GM19193 (cell line): ENCODE measurements around the gene TWIST2.

Source experiments
- POLR2A ChIP-seq: IDR thresholded peaks from 4 replicates; pipeline ENCODE4 v1.6.1; 2011; ENCODE audit not compliant: insufficient read depth, insufficient read length; ENCODE audit errors: extremely low read depth

Gene TWIST2

GRCh38 chr2:238928520-238929241 lies 80.8 kb downstream of the TWIST2 start:
- no peak for TF ChIP-seq POLR2A

DNA sequence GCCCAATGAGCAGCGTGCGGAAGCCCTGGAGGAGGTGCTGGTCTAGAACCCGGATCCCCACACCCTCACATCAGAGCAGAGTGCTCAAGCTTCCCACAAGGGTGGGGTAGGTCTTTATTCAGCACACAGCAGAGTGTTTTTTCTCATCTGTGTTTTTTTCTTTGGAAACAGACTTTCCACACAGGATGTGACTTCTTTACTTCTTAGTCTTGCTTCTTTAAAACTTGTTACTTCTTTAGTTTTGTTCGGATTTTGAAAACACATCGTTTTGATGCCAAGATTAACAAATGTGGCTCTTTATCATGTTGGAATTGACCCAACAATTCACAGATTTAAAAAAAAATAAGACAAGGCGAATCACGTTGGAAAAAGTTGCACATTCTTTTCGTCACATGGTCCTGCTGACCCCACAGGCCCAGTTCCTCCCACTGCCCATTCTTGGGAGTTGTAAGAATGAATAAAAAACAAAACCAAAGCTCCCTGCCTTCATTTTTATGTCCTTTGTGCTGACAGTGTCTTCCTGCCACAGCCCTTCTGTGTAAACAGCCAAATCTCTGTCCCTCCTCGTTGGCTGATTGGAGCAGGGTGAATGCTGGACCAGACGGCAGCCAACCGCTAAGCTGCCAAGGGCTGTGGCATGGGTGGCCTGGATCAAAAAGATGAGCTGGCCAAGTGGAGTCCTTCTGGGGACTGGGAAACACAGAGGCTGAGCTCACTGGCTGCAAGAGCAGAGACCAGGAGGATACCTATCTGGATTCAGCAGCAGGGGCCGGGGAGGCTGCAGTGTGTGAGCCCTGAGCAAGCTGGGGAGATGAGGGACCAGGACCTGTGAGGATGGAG lies 81.6 kb downstream of the TWIST2 start:
- no peak for TF ChIP-seq POLR2A

- no peak for TF ChIP-seq POLR2A
Observed at GRCh38 chr2:238930216-238930615, 82.3 kb downstream of the TWIST2 start.

DNA sequence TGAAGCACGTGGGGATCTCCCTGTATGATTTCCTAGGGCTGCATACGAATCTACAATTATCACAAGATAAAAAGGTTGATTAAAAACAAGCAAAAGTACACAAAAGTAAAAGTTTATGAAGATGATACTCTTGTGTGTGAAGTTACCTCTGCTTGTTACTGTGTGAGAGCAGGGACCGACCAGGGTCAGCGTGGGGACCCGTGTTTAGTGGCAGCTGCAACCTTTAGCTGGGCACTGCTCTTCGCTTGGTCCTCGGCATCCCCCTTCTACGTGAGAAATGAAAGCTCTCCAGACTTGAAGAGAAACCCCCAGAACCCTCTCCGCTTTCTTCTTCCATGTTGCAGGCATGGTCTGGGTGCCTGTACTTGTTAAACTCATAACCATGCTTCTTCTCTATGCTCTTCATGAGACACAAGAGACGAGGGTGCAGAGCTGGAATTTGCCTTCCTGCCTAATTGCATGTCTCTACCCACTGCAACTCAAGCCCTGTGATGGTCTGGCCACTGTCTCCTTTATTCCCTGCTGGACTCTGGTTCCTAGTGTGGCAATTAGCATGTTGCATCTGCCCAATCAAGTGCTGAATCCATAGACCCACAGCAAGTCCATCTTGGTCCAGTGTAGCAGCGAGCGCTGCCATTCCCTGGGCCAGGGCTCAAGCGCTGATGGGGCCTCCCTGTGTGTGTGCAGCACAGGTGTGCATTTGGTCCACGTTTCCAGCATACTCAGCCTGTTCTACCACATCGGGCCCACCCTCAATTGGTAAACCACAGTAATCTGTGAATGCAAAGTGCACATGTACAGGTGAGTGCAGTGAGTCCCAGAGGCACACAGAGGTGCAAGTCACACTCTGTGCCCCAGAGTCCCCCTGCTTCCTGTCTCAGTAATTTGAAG lies 88.5 kb downstream of the TWIST2 start:
- TF ChIP-seq POLR2A, result no peak

DNA sequence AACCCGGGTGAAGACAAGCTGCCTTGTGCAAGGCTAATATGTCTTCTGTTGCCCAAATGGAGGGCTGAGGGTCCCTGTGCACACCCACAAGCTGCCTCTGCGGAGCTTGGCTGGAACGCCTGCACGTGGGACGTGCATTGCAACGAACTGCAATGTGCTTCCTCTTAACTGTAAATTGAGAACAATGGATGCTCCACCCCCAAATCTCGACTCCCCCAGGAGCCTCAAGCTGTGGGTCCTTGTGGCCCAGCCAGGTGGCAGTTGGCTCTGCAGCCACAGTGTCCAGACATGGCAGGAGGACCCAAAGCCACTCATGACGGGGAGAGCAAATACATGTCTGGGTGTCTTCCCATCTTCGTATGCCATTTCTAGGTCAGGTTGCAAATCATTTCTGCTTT lies 90.1 kb downstream of the TWIST2 start:
- no peak for TF ChIP-seq POLR2A

DNA sequence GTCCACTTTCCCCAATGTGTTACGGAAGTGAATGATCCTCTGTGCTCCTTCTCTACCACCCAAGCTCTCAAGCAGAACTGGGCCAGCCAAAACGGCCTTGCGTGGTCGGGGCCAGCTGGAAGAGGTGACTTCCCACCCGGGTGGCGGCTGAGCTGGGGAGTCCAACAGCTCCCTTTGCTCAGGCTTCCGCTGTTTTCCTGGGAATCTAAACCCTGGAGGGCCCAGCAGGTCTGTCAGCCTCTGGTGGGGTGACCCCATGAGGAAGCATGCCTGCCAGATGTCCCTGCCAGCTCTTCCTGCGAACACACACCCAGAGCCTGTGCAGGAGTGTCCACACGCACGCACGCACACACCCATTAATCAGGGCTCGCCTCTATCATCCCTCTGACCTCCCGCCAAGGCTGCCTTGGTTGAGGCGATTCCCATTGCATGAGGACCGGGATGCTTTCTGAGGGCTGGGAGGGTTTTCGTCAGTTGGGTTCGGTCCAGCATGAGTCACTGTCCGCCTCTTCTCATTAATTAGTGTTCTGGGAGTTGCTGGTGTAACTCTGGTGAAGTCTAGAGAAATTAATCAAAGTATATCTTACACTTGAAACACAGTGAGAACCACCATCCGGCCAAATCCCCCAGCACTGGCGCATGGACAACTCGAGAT lies 90.6 kb downstream of the TWIST2 start:
- TF ChIP-seq POLR2A, result no peak

DNA sequence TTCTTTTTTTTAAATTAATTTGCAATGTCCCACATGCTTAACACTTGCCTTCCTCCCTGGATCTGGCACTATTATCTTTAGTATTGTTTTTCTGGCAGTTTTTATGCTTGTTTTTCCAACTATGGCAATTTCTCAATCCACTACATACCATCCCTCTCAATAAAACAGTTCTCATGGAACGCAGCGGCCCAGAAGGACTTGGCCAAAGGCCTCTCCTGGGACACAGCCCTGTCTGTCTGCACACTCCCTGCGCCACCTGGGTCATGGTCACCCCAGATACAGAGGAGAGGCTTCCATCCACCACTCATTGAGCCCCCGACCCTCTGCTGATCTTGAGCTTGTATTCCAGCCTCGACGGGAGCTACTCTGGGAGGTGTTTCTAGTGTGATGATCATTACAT lies 91.2 kb downstream of the TWIST2 start:
- no peak for TF ChIP-seq POLR2A

- no peak for TF ChIP-seq POLR2A
Observed at GRCh38 chr2:238939521-238940403, 91.9 kb downstream of the TWIST2 start.

GRCh38 chr2:238940806-238941205 lies 92.9 kb downstream of the TWIST2 start:
- no peak for TF ChIP-seq POLR2A

DNA sequence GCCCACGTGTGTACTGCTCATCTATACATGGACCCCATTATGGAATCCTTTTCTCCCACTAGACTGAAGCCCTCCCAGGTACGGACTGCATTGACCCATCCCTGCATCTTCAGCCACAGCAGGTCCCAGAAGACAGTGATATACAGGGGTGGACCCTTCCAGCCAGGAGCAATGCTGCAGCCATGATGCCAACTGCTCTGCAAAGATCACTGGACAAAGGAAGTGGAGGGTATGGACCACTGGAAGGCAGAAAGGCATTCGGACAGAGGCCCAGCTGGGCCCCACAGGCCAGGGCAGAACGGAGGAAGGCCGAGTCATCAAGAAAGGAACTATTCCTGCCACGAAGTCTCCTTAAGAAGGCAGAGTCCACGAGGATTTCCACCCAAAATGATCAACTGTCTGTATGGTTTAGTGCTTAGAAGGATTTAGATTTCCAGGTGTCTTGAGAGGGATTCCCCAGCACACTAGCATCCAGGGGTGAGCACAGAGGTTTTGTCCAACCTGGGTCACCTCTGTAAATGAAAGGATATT lies 93.4 kb downstream of the TWIST2 start:
- no peak for TF ChIP-seq POLR2A

DNA sequence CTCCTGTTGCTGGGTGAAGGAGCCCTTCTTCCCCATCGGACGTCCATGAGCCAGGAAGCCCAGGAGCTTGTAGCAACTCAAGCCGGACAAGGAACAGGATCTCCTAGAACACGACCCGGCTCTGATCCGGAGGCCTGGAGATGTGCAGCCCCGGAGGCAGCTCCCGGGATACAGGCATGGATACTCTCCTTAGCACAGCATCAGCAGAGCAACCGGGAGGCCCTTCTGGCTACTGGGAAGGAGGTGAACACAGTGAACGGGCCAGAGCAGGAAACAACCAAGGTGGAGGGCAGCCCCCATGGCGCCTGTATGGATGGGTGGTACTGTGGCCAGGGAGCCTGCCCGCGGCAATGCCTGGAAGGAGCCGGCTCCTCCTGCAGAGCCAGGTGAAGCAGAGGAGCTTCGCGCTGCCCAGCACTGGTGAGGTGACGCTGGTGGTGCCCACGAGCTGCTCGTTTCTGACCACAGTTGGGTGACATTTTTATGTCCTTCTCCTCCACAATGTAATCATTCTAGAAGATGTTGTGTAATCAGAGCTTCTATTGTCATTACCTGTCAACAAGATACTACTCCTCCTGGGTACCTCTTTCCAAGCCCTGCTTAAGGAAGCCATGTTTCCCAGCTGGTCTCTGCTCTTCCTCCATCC lies 94.3 kb downstream of the TWIST2 start:
- no peak for TF ChIP-seq POLR2A

DNA sequence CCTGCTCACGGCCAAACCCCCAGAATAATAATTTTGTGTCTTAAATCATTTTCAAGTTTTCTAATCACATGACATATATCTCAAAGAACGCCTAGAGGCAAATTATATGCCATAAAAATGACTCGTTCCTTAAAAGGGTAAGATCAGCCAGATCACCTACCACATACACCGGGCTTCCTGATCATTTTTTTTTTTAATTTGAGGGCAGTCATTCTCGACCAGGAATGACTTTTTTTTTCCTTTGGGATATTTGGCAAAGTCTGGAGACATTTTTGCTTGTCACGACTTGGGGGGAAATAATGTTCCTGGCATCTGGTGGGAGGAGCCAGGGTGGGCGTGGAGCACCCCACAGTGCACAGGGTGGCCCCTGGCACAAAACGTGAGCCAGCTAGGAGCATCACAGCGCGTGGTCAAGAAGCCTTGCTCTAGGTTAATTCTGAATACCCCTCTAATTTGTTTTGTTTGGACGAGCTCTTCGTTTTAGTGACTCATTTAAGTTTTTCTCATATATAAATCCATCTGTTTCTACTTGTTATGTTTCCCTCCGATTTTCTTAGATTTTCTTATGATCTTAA lies 94.9 kb downstream of the TWIST2 start:
- no peak for TF ChIP-seq POLR2A
